HG03097 (cell line): ENCODE results near the gene GAL.
"Not testable (repeated sequence)": the region's sequence is repeated elsewhere in the genome, so short reads cannot be mapped to it uniquely, and the experiment has no call there.

Experiments used
- ATAC-seq: cut with Tn5 transposase; IDR thresholded peaks from one replicate; pipeline ENCODE4 v1.9.1; 2021; ENCODE audit not compliant: unreplicated experiment, low FRiP score

Gene GAL

DNA sequence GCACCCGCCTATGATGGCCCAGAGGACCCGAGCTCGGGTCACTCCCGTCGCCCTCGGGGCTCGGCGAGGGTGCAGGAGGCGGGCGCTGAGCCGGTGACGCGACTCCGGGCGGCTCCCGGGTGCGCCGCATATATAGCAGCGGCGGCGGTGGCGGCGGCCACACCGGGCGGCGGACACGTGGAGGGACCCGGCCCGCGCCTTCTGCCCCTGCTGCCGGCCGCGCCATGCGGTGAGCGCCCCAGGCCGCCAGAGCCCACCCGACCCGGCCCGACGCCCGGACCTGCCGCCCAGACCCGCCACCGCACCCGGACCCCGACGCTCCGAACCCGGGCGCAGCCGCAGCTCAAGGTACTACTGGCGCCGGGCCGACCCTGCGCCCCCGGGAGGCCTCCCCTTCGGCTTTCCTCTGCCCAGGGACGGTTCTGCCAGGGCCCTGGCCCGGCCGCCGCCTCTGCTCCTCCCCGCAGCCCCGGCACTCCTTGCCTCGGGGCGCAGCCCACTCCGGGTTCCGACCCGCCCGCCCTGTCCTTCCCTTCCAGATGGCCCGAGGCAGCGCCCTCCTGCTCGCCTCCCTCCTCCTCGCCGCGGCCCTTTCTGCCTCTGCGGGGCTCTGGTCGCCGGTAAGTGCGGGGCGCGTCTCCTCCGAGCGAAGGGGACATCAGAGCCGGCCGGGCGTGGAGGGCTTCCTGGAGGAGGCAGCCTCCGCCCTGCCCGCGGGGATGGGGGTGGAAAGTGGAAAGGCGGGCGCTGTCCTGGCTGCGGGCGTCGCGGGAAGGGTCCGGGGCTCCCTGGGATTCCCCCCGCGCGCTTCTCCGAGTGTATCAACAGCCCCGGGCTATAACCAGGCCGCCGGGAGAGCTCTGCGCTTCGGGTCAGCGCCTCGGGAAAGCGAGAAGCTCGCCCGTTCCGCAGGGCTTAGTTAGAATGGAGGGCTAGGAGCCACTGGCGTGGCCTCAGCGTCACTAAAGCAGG lies at the start of gene GAL:
Gene GAL (plus strand): TSS at position 160 of the 972 bp plus-strand sequence. CDS start 380 bp downstream, at position 540.
- no peak for ATAC-seq

GRCh38 chr11:68634606-68635005 lies 49.7 kb upstream of the GAL start:
- ATAC-seq, result not testable (repeated sequence)

- not testable (repeated sequence) for ATAC-seq
These were observed 49.2 kb upstream of the GAL start for GRCh38 chr11:68635172-68635571.

GRCh38 chr11:68635883-68636282 lies 48.5 kb upstream of the GAL start:
- ATAC-seq, result not testable (repeated sequence)

DNA sequence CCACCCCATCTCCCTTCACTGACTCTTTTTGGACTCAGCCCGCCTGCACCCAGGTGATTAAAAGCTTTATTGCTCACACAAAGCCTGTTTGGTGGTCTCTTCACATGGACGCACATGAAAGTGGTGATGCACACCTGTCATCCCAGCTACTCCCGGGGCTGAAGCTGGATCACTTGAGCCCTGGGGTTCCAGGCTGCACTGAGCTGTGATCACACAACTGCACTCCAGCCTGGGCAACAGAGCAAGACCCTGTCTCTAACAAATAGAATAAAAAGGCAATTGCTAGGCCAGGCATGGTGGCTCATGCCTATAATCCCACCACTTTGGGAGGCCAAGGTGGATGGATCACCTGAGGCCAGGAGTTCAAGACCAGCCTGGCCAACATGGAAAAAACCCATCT lies 45.0 kb upstream of the GAL start:
- ATAC-seq, result not testable (repeated sequence)

- ATAC-seq, result no peak
These were observed 42.5 kb upstream of the GAL start for GRCh38 chr11:68641880-68642279.

DNA sequence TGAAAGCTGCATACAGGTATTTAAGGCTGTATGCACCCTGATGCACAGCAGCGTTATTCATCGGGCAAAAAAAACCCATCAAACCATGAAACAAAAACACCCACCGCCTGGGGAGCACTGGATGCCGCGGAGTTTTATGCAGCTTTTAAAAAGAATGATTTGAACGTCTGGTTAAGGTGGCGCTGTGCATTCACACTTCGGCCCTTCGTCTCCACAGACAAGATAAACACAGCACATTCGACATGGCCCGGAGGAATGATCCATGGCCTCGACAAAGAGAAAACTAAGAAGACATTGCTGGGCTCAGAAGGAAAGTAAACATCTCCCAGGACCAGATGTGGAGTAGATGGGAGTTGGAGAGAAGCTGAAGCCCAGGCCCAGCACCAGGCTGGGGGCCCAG lies 40.8 kb upstream of the GAL start:
- ATAC-seq, result no peak

DNA sequence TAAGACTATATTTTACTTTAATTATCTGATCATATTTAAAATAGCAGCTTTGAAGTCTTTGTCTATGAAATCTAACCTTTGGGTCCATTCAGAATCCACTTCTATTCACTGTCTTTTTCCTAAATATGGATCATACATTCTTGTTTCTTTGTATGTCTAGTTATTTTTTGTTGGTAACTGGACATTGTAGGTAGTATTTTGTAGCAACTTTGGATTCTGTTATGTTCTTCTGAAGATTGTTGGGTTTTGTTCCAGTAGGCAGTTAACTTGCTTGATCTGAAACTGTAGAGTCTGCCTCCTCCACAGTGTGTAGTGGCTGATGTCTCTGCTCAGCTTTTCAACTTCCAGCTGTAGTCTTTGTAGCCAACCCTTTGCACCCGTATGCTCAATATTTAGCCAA lies 37.5 kb upstream of the GAL start:
- no peak for ATAC-seq

GRCh38 chr11:68649851-68650555 lies 34.3 kb upstream of the GAL start:
- no peak for ATAC-seq

- no peak for ATAC-seq
These were observed 33.5 kb upstream of the GAL start for GRCh38 chr11:68650801-68651200.

GRCh38 chr11:68651208-68651984 lies 32.9 kb upstream of the GAL start:
- no peak for ATAC-seq

DNA sequence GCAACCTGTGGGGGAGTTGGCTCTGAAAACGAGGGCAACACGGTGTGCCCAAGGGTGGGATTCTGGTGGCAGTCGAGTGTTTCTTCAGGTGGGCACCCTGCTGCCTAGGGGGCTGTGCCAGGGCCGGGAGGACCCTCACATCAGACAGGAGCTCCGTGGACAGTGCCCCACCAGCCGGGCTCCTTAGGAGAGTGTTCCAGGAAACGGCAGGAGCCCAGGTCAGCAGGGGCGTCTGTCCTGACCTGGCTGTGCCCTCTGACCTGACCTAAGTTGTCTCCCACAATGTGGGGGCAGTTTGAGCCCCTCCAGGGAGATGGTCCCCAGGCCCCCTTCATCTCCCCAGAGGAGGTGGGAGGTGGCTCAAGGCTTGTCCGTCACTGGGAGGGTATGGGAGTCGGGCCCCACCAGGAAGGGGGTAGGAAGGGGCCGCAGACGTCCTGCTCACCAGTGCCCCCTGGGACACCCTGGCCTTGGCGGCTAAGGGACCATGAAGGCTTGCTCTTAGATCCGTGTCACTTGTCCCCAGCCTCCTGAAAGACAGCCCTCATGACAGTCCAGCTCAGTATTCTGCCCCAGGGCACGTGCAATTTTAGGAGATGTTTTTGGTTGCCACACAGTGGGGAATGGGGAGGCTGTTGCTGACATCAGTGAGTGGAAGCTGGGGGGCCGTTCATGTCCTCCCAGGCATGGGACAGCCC lies 32.2 kb upstream of the GAL start:
- no peak for ATAC-seq

DNA sequence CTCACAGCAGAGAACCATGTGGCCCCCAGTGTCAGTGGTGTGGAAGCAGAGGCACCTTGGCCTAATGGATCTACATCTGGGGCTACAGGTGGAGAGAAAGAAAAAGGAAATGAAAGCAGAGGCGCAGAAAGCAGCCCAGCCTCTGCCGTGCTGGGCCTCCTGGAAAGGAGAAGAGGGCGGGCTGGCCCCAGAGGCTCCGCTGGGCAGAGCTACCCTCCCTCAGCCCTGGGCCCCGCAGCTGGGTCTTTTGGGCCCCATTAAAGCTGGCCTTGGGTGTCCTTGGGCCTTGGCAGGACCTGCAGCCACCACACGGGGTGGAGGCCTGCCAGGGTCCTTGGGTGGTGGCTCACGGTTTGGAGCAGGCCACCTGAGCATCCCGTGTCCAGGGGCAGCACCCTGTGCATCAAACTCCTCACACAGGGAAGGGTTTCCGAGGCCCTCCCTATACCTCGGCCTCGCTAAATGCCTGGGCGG lies 31.6 kb upstream of the GAL start:
- ATAC-seq, result no peak

- no peak for ATAC-seq
These were observed 30.6 kb upstream of the GAL start for GRCh38 chr11:68653486-68654430.

- ATAC-seq, result no peak
These were observed 29.4 kb upstream of the GAL start for GRCh38 chr11:68654978-68655377.

GRCh38 chr11:68655406-68655805 lies 28.9 kb upstream of the GAL start:
- no peak for ATAC-seq

GRCh38 chr11:68655806-68656205 lies 28.5 kb upstream of the GAL start:
- no peak for ATAC-seq

- ATAC-seq, result no peak
These were observed 27.1 kb upstream of the GAL start for GRCh38 chr11:68657021-68657780.
